ENCODE data around the gene DCAF7. TPM values are rescaled to one million over a fixed set of nuclear protein-coding genes. Genes with fewer than 3 reads are reported as not detected.

DCAF7 gene
- total RNA-seq, 1 experiment from 2014 or later, result 7.5 TPM

- Histone ChIP-seq H3K27me3 (no peaks in the 10 kb centered on the region), H3K36me3 (no peaks in the 10 kb centered on the region), H3K4me3 (no peak overlapping the region), H3K9me3 (no peaks in the 10 kb centered on the region)
- no peak for DNase-seq
Observed at GRCh38 chr17:63624531-63624880, 74.2 kb downstream of the DCAF7 start.

DNA sequence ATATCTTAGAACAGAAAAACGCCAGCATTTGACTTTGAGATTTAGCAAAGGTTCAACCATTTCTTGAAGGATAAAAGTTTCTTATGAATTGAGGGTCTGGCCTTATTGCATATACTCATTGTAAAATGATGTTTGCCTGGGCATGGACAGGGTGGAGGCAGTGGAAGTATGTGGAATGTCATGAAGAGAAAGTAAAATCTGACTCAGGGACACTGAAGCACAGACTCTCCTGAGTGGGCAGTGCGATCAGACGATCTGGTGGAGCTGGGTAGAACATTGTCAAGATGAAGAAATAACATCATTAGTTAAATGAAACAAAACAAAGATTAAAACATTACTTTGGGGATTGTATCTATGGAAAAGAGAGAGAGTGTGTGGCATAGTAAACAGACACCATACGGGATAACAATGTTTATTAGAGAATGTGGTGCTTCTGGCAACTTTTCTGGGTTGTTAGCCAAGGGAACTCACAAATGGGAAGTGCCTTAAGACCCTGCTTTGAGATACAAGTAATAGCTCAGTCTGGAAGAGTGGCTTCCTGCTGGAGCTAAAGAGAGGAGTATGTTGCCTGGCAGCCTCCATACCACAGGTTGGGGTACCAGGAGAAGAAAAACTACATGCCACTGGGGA is 76.4 kb downstream of the DCAF7 start:
- no peaks in the 10 kb centered on the region for H3K27me3 ChIP-seq
- no peaks in the 10 kb centered on the region for H3K9me3 ChIP-seq
- H3K36me3 ChIP-seq, result no peaks in the 10 kb centered on the region
- DNase-seq, result no peak
- no peak overlapping the region for H3K4me3 ChIP-seq

DNA sequence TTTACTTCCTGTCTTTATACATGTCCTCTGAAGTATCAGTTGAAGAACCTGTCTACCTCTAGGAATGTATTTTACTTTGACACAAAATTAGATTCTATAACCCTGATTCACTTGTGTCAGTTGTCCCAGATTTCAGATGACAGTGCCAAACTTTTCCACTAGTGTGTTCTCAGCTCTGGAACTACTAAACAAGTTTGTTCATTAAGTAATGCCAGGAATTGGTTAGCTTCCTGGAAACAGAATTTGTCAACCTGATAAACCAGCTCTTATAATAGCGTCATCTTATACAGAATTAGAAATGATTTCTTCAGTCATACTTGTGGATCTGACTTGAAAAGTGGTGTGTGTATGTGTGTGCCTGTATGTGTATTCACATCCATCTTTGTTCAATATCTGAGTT is 79.3 kb downstream of the DCAF7 start:
- no peak for DNase-seq
- Histone ChIP-seq H3K4me3 (no peak overlapping the region), H3K9me3 (no peaks in the 10 kb centered on the region), H3K27me3 (no peaks in the 10 kb centered on the region), H3K36me3 (peaks cover 10% of the 10 kb centered on the region)

DNA sequence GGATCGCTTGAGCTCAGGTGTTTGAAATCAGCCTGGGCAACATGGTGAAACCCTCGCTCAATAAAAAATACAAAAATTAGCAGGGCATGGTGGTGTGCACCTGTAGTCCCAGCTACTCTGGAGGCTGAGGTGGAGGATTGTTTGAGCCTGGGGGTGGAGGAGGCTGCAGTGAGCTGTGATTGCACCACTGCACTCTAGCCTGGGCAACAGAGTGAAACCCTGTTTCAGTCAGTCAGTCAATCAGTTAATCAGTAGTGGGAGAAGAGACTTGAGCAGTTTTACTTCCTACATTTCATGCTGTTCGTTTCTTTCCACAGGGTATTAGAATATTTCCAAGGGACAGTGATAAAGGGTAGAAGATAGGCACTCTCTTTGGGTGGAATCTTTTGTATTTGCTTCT is 80.8 kb downstream of the DCAF7 start:
- DNase-seq, result no peak
- H3K27me3 ChIP-seq, result no peaks in the 10 kb centered on the region
- H3K36me3 ChIP-seq, result peaks cover 17% of the 10 kb centered on the region
- H3K4me3 ChIP-seq, result no peak overlapping the region
- no peaks in the 10 kb centered on the region for H3K9me3 ChIP-seq

GRCh38 chr17:63631626-63632025 is 81.3 kb downstream of the DCAF7 start:
- Histone ChIP-seq H3K27me3 (no peaks in the 10 kb centered on the region), H3K4me3 (no peak overlapping the region), H3K36me3 (peaks cover 22% of the 10 kb centered on the region), H3K9me3 (no peaks in the 10 kb centered on the region)
- DNase-seq, result no peak

DNA sequence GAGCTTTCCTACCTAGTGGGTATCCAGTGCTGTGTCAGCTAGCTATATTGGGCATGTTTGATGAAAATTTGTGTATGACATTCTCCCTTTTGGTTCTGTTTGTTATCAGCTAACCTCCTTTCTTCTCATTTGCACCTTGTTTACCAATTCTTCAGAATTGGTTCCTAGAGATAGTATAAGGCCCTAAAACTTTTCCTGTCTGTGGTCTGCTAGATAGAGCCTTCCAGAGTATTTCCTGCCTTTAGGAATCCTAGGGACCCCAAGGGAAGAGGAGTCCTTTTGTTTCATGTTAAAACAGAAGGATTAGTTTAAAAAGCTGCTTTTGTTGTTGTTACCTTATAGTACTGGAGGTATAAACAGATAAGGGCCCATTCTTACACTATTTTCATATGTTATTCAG is 83.5 kb downstream of the DCAF7 start:
- no peaks in the 10 kb centered on the region for H3K27me3 ChIP-seq
- no peak for DNase-seq
- peaks cover 23% of the 10 kb centered on the region for H3K36me3 ChIP-seq
- H3K9me3 ChIP-seq, result no peaks in the 10 kb centered on the region
- no peak overlapping the region for H3K4me3 ChIP-seq

DNA sequence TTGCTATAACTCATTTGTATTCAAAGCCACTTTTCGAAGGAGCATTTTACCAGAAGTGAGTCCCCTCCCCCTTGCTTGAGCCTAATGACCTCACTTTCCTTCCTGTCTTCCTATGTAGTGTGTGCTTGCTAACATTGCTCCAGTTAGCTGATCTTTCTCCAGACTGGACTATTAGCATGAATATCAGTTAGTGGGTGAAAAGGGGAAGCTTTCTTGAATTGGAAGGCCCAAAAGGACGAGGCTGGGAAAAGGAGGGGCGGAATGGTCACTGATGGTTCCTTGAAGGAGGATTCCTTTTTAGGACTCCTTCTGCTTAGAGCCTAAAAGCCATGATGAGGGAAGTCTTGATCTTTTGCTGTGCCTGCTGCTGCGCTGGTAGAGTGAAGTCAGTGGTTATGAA is 83.9 kb downstream of the DCAF7 start:
- Histone ChIP-seq H3K9me3 (no peaks in the 10 kb centered on the region), H3K36me3 (peaks cover 23% of the 10 kb centered on the region), H3K27me3 (no peaks in the 10 kb centered on the region), H3K4me3 (no peak overlapping the region)
- no peak for DNase-seq

GRCh38 chr17:63634816-63635215 is 84.5 kb downstream of the DCAF7 start:
- Histone ChIP-seq H3K36me3 (peaks cover 23% of the 10 kb centered on the region), H3K4me3 (no peak overlapping the region), H3K9me3 (no peaks in the 10 kb centered on the region), H3K27me3 (no peaks in the 10 kb centered on the region)
- no peak for DNase-seq

DNA sequence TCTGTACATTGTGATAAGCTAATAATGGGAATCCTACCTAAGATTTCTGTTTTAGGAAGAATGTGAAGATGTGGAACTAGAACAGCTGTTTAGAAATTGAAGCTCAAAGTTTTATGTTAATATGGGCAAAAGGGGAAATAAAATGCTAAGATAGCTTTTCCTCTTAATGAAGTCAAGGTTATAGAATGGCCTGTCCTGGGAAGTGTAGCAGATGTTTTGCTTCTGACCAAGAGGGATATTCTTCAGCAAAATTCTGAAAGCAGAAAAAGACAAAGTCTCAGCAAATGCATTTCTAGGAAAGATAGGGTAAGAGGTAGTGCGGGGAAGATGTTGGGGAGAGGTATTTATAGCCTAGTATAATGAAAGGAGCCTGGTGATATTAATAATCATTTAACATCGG is 85.0 kb downstream of the DCAF7 start:
- H3K9me3 ChIP-seq, result no peaks in the 10 kb centered on the region
- H3K27me3 ChIP-seq, result no peaks in the 10 kb centered on the region
- no peak for DNase-seq
- peaks cover 23% of the 10 kb centered on the region for H3K36me3 ChIP-seq
- H3K4me3 ChIP-seq, result no peak overlapping the region

DNA sequence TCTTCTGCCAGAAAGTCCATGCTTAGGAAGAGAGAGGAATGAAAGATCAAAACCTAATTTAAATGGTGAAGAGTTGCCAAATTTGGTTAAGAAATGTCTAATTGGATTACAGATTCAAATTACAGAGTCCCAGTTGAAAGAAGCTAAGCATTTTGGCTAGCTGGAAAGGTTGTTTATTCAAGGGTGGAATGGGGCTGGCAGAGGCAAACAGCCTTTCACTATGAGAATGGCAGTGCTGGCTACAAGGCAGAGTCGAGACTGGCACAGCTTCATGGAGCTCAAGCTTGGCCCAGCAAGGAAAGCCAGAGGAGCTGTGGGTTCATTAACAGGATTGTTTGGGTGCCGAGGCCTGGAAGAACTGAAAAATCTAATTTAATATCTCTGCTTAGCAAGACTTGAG is 85.5 kb downstream of the DCAF7 start:
- DNase-seq, result no peak
- peaks cover 23% of the 10 kb centered on the region for H3K36me3 ChIP-seq

GRCh38 chr17:63639125-63639524 is 88.8 kb downstream of the DCAF7 start:
- H3K4me3 ChIP-seq, result no peak overlapping the region
- H3K36me3 ChIP-seq, result peaks cover 17% of the 10 kb centered on the region
- no peaks in the 10 kb centered on the region for H3K27me3 ChIP-seq
- H3K9me3 ChIP-seq, result no peaks in the 10 kb centered on the region
- no peak for DNase-seq

More for the DNA sequence above, 85.5 kb downstream of the DCAF7 start:
- no peaks in the 10 kb centered on the region for H3K9me3 ChIP-seq
- H3K27me3 ChIP-seq, result no peaks in the 10 kb centered on the region
- no peak overlapping the region for H3K4me3 ChIP-seq

DNA sequence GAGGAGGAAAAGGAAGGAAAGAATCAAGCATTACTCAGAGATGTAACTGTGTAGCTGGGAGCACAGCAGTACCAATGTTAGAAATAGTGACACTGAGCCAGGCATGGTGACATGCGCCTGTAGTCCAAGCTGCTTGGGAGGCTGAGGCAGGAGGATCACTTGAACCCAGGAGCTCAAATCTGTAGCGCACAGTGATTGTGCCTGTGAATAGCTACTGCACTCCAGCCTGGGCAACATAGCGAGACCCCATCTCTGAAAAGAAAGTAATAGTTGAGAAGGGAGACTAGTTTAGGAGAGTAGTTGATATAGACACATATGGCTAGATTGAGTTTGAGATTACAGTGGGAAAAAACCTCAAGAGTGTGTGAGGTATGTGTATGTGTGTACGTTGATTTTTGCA is 89.8 kb downstream of the DCAF7 start:
- DNase-seq, result no peak
- H3K9me3 ChIP-seq, result no peaks in the 10 kb centered on the region
- H3K4me3 ChIP-seq, result no peak overlapping the region
- H3K36me3 ChIP-seq, result peaks cover 9% of the 10 kb centered on the region
- no peaks in the 10 kb centered on the region for H3K27me3 ChIP-seq

GRCh38 chr17:63641692-63642448 is 91.6 kb downstream of the DCAF7 start:
- Histone ChIP-seq H3K36me3 (peaks cover 9% of the 10 kb centered on the region), H3K9me3 (no peaks in the 10 kb centered on the region), H3K4me3 (no peak overlapping the region), H3K27me3 (no peaks in the 10 kb centered on the region)
- DNase-seq, result no peak

Other genes with a start within 250 kb of the DCAF7 start
- 18.6 and 42.8 TPM in 2 replicates for gene CYB561, start 104.2 kb upstream of the DCAF7 start, total RNA-seq (2014; rRNA removed; shearing (Covaris generic); ENCODE audit: low replicate concordance)
- 0.40 TPM in 1 of 2 replicates, not detected in the other for gene ACE, start 73.4 kb upstream of the DCAF7 start, total RNA-seq (2014; rRNA removed; shearing (Covaris generic); ENCODE audit: low replicate concordance)
- not detected in 2 replicates for gene KCNH6, start 27.1 kb upstream of the DCAF7 start, total RNA-seq (2014; rRNA removed; shearing (Covaris generic); ENCODE audit: low replicate concordance)
- 22.2 and 42.3 TPM in 2 replicates for gene TACO1, start 50.4 kb downstream of the DCAF7 start, total RNA-seq (2014; rRNA removed; shearing (Covaris generic); ENCODE audit: low replicate concordance)
- gene MAP3K3, start 71.9 kb downstream of the DCAF7 start, total RNA-seq (2014; rRNA removed; shearing (Covaris generic); ENCODE audit: low replicate concordance), result 10.2 and 12.9 TPM in 2 replicates
- 0.64 and 3.3 TPM in 2 replicates for gene LIMD2, start 149.6 kb downstream of the DCAF7 start, total RNA-seq (2014; rRNA removed; shearing (Covaris generic); ENCODE audit: low replicate concordance)
- gene STRADA, start 191.3 kb downstream of the DCAF7 start, total RNA-seq (2014; rRNA removed; shearing (Covaris generic); ENCODE audit: low replicate concordance), result 18.7 and 29.0 TPM in 2 replicates
- 49.1 and 92.0 TPM in 2 replicates for gene CCDC47, start 223.1 kb downstream of the DCAF7 start, total RNA-seq (2014; rRNA removed; shearing (Covaris generic); ENCODE audit: low replicate concordance)
- gene DDX42, start 223.7 kb downstream of the DCAF7 start, total RNA-seq (2014; rRNA removed; shearing (Covaris generic); ENCODE audit: low replicate concordance), result 37.7 and 83.3 TPM in 2 replicates